ENCODE data around the gene TBCE. TPM values are rescaled to one million over a fixed set of nuclear protein-coding genes. Genes with fewer than 3 reads are reported as not detected.
"Not testable (repeated sequence)": the region's sequence is repeated elsewhere in the genome, so short reads cannot be mapped to it uniquely, and the experiment has no call there.

Gene TBCE
- total and polyA plus RNA-seq, 4 experiments from 2014 or later, result 17.0 to 19.1 (median 18.1) TPM

DNA sequence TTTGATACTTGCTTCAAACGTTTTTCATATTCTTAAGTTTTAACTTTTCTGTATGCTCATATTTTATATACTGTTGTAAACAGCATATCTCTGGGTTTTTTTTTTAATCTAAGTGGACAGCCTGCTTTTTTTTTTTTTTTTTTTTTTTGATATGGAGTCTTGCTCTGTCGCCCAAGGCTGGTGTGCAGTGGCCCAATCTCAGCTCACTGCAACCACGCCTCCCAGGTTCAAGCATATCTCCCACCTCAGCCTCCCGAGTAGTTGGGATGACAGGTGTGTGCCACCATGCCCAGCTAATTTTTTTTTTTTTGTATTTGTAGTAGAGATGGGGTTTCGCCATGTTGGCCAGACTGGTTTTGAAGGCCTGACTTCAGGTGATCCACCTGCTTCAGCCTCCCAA lies 1.2 kb downstream of the TBCE start:
- peak overlapping the region in 5 of 7 donors; percentile 2 to 96 (median 92) for H3K27ac Mint-ChIP-seq
- POLR2A ChIA-PET (ENCODE audit: partially characterized antibody), result interaction anchor here (1.5 to 1.6 kb wide), 3 partner anchors 40 to 76 kb away, joined by 4 to 6 read pairs (median 5); partner anchors contain the start of gene GGPS1
- intact Hi-C loops (cut with micrococcal nuclease), result no loop called here
- no peak for DNase-seq
- H3K9me3 ChIP-seq (ENCODE audit: control insufficient read depth in 1 of 2, low read length in 2 of 2), result no peaks in the 10 kb centered on the region
- peak overlapping the region; percentile 97 to 100 (median 98) for H3K4me3 Mint-ChIP-seq
- H3K36me3 ChIP-seq (ENCODE audit: insufficient read depth, low read length), result no peaks in the 10 kb centered on the region
- H3K4me3 ChIP-seq (ENCODE audit: low read length in 2 of 2), result no peak overlapping the region
- H3K27me3 ChIP-seq (ENCODE audit: insufficient read depth, low read length), result no peaks in the 10 kb centered on the region
- H3K4me1 ChIP-seq (ENCODE audit: insufficient read depth, low read length), result peaks cover 20% of the 10 kb centered on the region
- H3K27me3 Mint-ChIP-seq, result no peaks in the 10 kb centered on the region
- peaks cover 0 to 12% of the 10 kb centered on the region in 2 donors for H3K36me3 Mint-ChIP-seq
- no peaks in the 10 kb centered on the region for H3K9me3 Mint-ChIP-seq
- H3K27ac ChIP-seq (ENCODE audit: low read depth, low read length), result no peak overlapping the region
- CTCF ChIA-PET (ENCODE audit: partially characterized antibody), result interaction anchor here (1.2 to 2.2 kb wide), 3 partner anchors 39 to 121 kb away, joined by 3 to 8 read pairs (median 4); partner anchors contain the start of genes ARID4B and GGPS1
- peaks cover 19 to 43% (median 31%) of the 10 kb centered on the region in 4 donors for H3K4me1 Mint-ChIP-seq

DNA sequence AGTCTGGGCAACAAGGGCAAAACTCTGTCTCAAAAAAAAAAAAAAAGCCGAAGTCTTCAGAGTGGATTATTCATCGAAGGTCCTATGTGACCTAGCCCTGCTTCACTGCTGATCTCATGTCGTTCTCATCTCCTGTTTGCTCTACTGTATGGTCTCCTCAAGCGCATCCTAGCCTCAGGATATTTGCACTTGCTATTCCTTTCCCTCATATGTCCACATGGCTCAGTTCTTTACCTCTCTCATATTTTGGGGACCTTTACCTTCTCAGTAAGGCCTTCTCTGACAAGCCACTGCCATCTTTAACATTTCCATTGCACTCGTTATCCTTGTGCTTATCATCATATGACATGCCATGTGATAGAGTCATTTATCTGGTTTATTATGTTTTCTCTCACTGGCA lies 2.6 kb downstream of the TBCE start:
- no peaks in the 10 kb centered on the region for H3K9me3 ChIP-seq (ENCODE audit: control insufficient read depth in 1 of 2, low read length in 2 of 2)
- H3K4me3 ChIP-seq (ENCODE audit: low read length in 2 of 2), result no peak overlapping the region
- intact Hi-C loops (cut with micrococcal nuclease), result no loop called here
- H3K4me1 ChIP-seq (ENCODE audit: insufficient read depth, low read length), result peaks cover 20% of the 10 kb centered on the region
- Mint-ChIP-seq H3K36me3 (peaks cover 3 to 14% of the 10 kb centered on the region in 2 donors), H3K27ac (peak overlapping the region in 5 of 7 donors; percentile 2 to 68 (median 64)), H3K27me3 (no peaks in the 10 kb centered on the region), H3K4me1 (peaks cover 21 to 45% (median 34%) of the 10 kb centered on the region in 4 donors), H3K9me3 (no peaks in the 10 kb centered on the region), H3K4me3 (peak overlapping the region in 6 of 8 donors; percentile 4 to 74 (median 50))
- no peaks in the 10 kb centered on the region for H3K27me3 ChIP-seq (ENCODE audit: insufficient read depth, low read length)
- CTCF ChIA-PET (ENCODE audit: partially characterized antibody), result interaction anchor here (0.7 kb wide), 1 partner anchor 42 kb away, joined by 3 read pairs; the partner anchor contains the start of genes ARID4B and GGPS1
- no peak overlapping the region for H3K27ac ChIP-seq (ENCODE audit: low read depth, low read length)
- no peaks in the 10 kb centered on the region for H3K36me3 ChIP-seq (ENCODE audit: insufficient read depth, low read length)
- no peak for DNase-seq
- POLR2A ChIA-PET (ENCODE audit: partially characterized antibody), result no interaction called here

DNA sequence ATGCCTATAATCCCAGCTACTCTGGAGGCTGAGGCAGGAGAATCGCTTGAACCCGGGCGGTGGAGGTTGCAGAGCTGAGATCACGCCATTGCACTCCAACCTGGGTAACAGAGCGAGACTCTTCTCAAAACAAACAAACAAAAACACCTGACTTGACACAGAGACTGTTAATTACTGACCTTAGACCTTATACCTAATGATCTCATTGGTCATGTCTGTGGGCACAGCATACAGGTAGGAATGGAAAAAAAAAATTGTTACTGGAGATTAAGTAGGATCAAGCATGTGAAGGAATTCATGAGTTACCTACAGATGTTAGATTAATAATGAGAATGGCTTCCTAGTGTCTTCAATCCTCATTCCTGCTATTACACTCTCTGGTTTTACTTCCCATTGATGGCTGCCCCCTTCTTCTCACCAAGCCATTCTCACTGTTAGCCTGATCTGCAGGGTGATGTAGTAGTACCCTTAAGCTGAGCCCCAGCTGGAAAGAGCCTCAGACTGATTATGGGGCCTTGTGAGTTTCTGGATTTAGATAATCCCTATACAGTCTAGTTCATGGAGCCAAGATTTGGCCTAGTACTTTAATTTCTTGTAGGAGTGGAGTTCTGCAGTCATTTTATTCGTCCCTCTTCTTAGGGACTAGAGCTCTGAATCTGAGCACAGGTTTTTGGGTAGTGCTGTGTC lies 8.8 kb downstream of the TBCE start:
- Mint-ChIP-seq H3K4me1 (peaks cover 11 to 19% (median 15%) of the 10 kb centered on the region in 4 donors), H3K27me3 (no peaks in the 10 kb centered on the region), H3K27ac (peak overlapping the region in 5 of 7 donors; percentile 11 to 88 (median 37)), H3K4me3 (no peak overlapping the region), H3K9me3 (peaks cover 0 to 1% (median 0%) of the 10 kb centered on the region in 8 donors), H3K36me3 (peaks cover 26 to 35% of the 10 kb centered on the region in 2 donors)
- ChIA-PET POLR2A (ENCODE audit: partially characterized antibody) (no interaction called here), CTCF (ENCODE audit: partially characterized antibody) (no interaction called here)
- no peaks in the 10 kb centered on the region for H3K9me3 ChIP-seq (ENCODE audit: control insufficient read depth in 1 of 2, low read length in 2 of 2)
- H3K4me1 ChIP-seq (ENCODE audit: insufficient read depth, low read length), result no peaks in the 10 kb centered on the region
- intact Hi-C loops (cut with micrococcal nuclease), result no loop called here
- peaks cover 15% of the 10 kb centered on the region for H3K36me3 ChIP-seq (ENCODE audit: insufficient read depth, low read length)
- H3K4me3 ChIP-seq (ENCODE audit: low read length in 2 of 2), result no peak overlapping the region
- H3K27ac ChIP-seq (ENCODE audit: low read depth, low read length), result no peak overlapping the region
- DNase-seq, result no peak
- no peaks in the 10 kb centered on the region for H3K27me3 ChIP-seq (ENCODE audit: insufficient read depth, low read length)

DNA sequence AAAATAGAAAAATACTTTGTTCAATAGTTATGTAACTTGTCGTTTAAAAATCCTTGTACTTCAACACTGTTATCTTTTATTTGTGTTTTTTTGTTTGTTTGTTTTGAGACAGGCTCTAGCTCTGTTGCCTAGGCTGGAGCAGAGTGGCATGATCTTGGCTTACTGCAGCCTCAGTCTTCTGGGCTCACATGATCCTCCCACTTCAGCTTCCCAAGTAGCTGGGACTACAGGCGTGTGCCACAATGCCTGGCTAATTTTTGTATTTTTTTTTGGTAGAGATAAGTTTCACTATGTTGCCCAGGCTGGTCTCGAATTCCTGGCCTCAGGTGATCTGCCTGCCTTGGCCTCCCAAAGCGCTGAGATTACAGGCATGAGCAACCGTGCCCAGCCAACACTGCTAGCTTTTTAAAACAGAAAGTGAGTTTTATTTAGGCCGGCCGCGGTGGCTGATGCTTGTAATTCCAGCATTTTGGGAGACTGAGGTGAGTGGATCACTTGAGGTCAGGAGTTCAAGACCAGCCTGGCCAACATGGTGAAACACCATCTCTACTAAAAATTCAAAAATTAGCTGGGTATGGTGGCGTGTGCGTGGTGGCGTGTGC lies 11.0 kb downstream of the TBCE start:
- H3K4me3 ChIP-seq (ENCODE audit: low read length in 2 of 2); H3K9me3 Mint-ChIP-seq; H3K4me1 ChIP-seq (ENCODE audit: insufficient read depth, low read length); H3K27ac ChIP-seq (ENCODE audit: low read depth, low read length); DNase-seq; intact Hi-C loops (cut with micrococcal nuclease); H3K27me3 Mint-ChIP-seq; H3K9me3 ChIP-seq (ENCODE audit: control insufficient read depth in 1 of 2, low read length in 2 of 2); H3K4me3 Mint-ChIP-seq; H3K27me3 ChIP-seq (ENCODE audit: insufficient read depth, low read length): not testable (repeated sequence)
- peaks cover 35 to 38% of the 10 kb centered on the region in 2 donors for H3K36me3 Mint-ChIP-seq
- peak overlapping the region in 1 of 7 donors; percentile 72 for H3K27ac Mint-ChIP-seq
- ChIA-PET POLR2A (ENCODE audit: partially characterized antibody) (interaction anchor here (1.8 kb wide), 1 partner anchor 11 kb away, joined by 5 read pairs; the partner anchor contains the start of gene TBCE), CTCF (ENCODE audit: partially characterized antibody) (interaction anchor here (1.4 kb wide), 1 partner anchor 39 kb away, joined by 3 read pairs; no protein-coding TSS in a partner anchor)
- H3K36me3 ChIP-seq (ENCODE audit: insufficient read depth, low read length), result peaks cover 18% of the 10 kb centered on the region
- H3K4me1 Mint-ChIP-seq, result peaks cover 10 to 19% (median 14%) of the 10 kb centered on the region in 4 donors

DNA sequence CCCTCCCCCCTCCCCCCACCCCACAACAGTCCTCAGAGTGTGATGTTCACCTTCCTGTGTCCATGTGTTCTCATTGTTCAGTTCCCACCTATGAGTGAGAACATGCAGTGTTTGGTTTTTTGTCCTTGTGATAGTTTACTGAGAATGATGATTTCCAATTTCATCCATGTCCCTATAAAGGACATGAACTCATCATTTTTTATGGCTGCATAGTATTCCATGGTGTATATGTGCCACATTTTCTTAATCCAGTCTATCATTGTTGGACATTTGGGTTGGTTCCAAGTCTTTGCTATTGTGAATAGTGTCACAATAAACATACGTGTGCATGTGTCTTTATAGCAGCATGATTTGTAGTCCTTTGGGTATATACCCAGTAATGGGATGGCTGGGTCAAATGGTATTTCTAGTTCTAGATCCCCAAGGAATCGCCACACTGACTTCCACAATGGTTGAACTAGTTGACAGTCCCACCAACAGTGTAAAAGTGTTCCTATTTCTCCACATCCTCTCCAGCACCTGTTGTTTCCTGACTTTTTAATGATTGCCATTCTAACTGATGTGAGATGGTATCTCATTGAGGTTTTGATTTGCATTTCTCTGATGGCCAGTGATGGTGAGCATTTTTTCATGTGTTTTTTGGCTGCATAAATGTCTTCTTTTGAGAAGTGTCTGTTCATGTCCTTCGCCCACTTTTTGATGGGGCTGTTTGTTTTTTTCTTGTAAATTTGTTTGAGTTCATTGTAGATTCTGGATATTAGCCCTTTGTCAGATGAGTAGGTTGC lies 14.9 kb downstream of the TBCE start:
- H3K9me3 Mint-ChIP-seq; H3K4me1 Mint-ChIP-seq; DNase-seq; H3K4me3 Mint-ChIP-seq; intact Hi-C loops (cut with micrococcal nuclease); H3K27ac Mint-ChIP-seq; H3K4me3 ChIP-seq (ENCODE audit: low read length in 2 of 2); CTCF ChIA-PET (ENCODE audit: partially characterized antibody); H3K27me3 Mint-ChIP-seq; H3K27ac ChIP-seq (ENCODE audit: low read depth, low read length); H3K4me1 ChIP-seq (ENCODE audit: insufficient read depth, low read length); H3K27me3 ChIP-seq (ENCODE audit: insufficient read depth, low read length); POLR2A ChIA-PET (ENCODE audit: partially characterized antibody); H3K9me3 ChIP-seq (ENCODE audit: control insufficient read depth in 1 of 2, low read length in 2 of 2): not testable (repeated sequence)
- peaks cover 26 to 35% of the 10 kb centered on the region in 2 donors for H3K36me3 Mint-ChIP-seq
- H3K36me3 ChIP-seq (ENCODE audit: insufficient read depth, low read length), result peaks cover 18% of the 10 kb centered on the region

DNA sequence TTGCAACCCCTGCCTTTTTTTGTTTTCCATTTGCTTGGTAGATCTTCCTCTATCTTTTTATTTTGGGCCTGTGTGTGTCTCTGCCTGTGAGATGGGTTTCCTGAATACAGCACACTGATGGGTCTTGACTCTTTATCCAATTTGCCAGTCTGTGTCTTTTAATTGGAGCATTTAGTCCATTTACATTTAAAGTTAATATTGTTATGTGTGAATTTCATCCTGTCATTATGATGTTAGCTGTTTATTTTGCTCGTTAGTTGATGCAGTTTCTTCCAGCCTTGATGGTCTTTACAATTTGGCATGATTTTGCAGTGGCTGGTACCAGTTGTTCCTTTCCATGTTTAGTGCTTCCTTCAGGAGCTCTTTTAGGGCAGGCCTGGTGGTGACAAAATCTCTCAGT lies 18.4 kb downstream of the TBCE start:
- CTCF ChIA-PET (ENCODE audit: partially characterized antibody); H3K4me3 ChIP-seq (ENCODE audit: low read length in 2 of 2); H3K36me3 ChIP-seq (ENCODE audit: insufficient read depth, low read length); H3K4me1 Mint-ChIP-seq; DNase-seq; intact Hi-C loops (cut with micrococcal nuclease); H3K27ac Mint-ChIP-seq; H3K9me3 Mint-ChIP-seq; H3K4me1 ChIP-seq (ENCODE audit: insufficient read depth, low read length); POLR2A ChIA-PET (ENCODE audit: partially characterized antibody); H3K27ac ChIP-seq (ENCODE audit: low read depth, low read length); H3K9me3 ChIP-seq (ENCODE audit: control insufficient read depth in 1 of 2, low read length in 2 of 2); H3K27me3 ChIP-seq (ENCODE audit: insufficient read depth, low read length); H3K27me3 Mint-ChIP-seq: not testable (repeated sequence)
- Mint-ChIP-seq H3K4me3 (peak overlapping the region in 1 of 8 donors; percentile 53), H3K36me3 (peaks cover 17 to 36% of the 10 kb centered on the region in 2 donors)

DNA sequence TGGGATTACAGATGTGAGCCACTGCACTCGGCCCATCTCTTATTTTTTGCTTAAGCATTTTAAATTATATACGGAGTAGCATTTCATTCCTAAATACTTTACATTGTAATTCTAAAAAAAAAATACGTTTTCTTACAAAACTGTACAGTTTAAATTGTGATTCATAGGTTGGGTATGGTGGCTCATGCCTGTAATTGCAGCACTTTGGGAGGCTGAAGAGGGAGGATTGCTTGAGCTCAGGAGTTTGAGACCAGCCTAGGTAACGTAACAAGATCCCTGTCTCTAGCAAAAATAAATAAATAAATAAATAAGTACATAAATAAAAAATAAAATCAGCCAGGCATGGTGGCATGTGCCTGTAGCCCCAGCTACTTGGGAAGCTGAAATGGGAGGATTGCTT lies 24.6 kb downstream of the TBCE start:
- DNase-seq, result no peak
- no peaks in the 10 kb centered on the region for H3K27me3 Mint-ChIP-seq

More for the DNA sequence above, 24.6 kb downstream of the TBCE start:
- Mint-ChIP-seq H3K4me1 (peaks cover 2 to 10% (median 5%) of the 10 kb centered on the region in 4 donors), H3K36me3 (peaks cover 5 to 9% of the 10 kb centered on the region in 2 donors), H3K4me3 (no peak overlapping the region), H3K9me3 (peaks cover 0 to 6% (median 4%) of the 10 kb centered on the region in 8 donors), H3K27ac (no peak overlapping the region)
- Histone ChIP-seq H3K36me3 (ENCODE audit: insufficient read depth, low read length) (peaks cover 3% of the 10 kb centered on the region), H3K4me1 (ENCODE audit: insufficient read depth, low read length) (no peaks in the 10 kb centered on the region), H3K9me3 (ENCODE audit: control insufficient read depth in 1 of 2, low read length in 2 of 2) (no peaks in the 10 kb centered on the region), H3K27me3 (ENCODE audit: insufficient read depth, low read length) (no peaks in the 10 kb centered on the region), H3K4me3 (ENCODE audit: low read length in 2 of 2) (no peak overlapping the region), H3K27ac (ENCODE audit: low read depth, low read length) (no peak overlapping the region)
- CTCF ChIA-PET (ENCODE audit: partially characterized antibody), result interaction anchor here (0.7 to 2.1 kb wide), 2 partner anchors 24 to 106 kb away, joined by 4 to 10 read pairs; no protein-coding TSS in a partner anchor
- intact Hi-C loops (cut with micrococcal nuclease), result no loop called here
- POLR2A ChIA-PET (ENCODE audit: partially characterized antibody), result no interaction called here
